ENCODE measurements around the gene GATAD2A. TPM values are rescaled to one million over a fixed set of nuclear protein-coding genes. Genes with fewer than 3 reads are reported as not detected.

Gene GATAD2A
- total and polyA plus RNA-seq, 9 of the 15 experiments (the other 6 are each of a cell fraction or from before 2014, with no cell fraction given) = 2.4 to 226 (median 44.2) TPM

DNA sequence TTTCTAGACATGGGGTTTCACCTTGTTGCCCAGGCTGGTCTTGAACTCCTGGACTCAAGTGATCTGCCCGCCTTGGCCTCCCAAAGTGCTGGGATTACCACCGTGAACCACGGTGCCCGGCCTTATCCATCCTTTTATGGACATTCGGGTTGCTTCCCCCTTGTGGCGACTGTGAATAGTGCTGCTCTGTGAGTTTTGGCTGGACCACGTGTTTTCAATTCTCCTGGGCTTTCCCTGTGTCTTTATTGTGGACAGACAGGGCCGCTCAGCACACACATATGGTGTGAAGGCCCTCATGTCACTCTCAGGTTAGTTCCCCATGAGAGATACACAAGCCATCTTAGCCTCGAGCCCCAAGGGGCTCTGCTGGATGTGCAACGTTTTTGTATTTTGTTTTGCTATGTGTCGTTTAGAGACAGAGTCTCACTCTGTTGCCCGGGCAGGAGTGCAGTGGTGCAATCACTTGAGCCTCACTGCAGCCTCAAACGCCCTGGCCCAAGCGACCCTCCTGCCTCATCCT is 44.3 kb upstream of the GATAD2A start:
- Histone ChIP-seq H3K4me1 (replicated peaks in 1 of 2; ENCODE audit: control insufficient read depth in 2 of 2, insufficient read depth in 2 of 2, low read length in 2 of 2) (peaks cover 7 to 26% of the 10 kb centered on the region in 2 experiments; a peak in 4 of 5 replicates), H4K20me1 (replicated peaks; ENCODE audit: control insufficient read depth, insufficient read depth, low read length) (no peaks in the 10 kb centered on the region), H3K27ac (ENCODE audit: extremely low read depth, low read depth, low read length) (peak overlapping the region; percentile 16; the same call in 2 of the 3 replicates), H2AFZ (ENCODE audit: low read depth, low read length) (peak overlapping the region; percentile 92), H3K27me3 (ENCODE audit: control insufficient read depth in 2 of 2, insufficient read depth in 2 of 2, low read length in 2 of 2) (no peaks in the 10 kb centered on the region), H3K9me1 (ENCODE audit: control insufficient read depth, insufficient read depth, low read length) (no peaks in the 10 kb centered on the region), H3K9ac (ENCODE audit: insufficient read depth in 1 of 2, low read depth in 2 of 2, low read length in 2 of 2) (peak overlapping the region; percentile 18 to 43; a peak in 3 of 4 replicates), H3K9me3 (replicated peaks; ENCODE audit: control insufficient read depth, insufficient read depth, low read depth, low read length) (no peaks in the 10 kb centered on the region), H3K4me3 (no peak overlapping the region), H3K79me2 (ENCODE audit: control insufficient read depth, insufficient read depth, low read length) (no peaks in the 10 kb centered on the region), H3K36me3 (ENCODE audit: control insufficient read depth, insufficient read depth, low read length) (peaks cover 8% of the 10 kb centered on the region; the same call in 2 of the 3 replicates), H3K4me2 (ENCODE audit: insufficient read depth, low read length) (peak overlapping the region; percentile 33; the same call in 1 of the 2 replicates)
- intact Hi-C loops (cut with micrococcal nuclease) (loop anchor here (5.0 kb wide), 1 partner anchor 174 kb away; no protein-coding TSS in a partner anchor), in situ Hi-C loops (cut with MboI) (no loop called here)
- POLR2A ChIA-PET = interaction anchor here (1.0 to 1.3 kb wide), 2 partner anchors 14 to 24 kb away, joined by 3 read pairs; no protein-coding TSS in a partner anchor
- DNase-seq (ENCODE audit: extremely low read depth in 1 of 4, low spot score in 3 of 4) (peak; percentile 71 to 90 (median 78)), FAIRE-seq (peak; percentile 93), ATAC-seq (peak; percentile 85)
- BruUV-seq (replicated peaks) = no TSS peak
- 14% methylated on average over 14 of the region's 14 CpGs for WGBS (ENCODE audit: insufficient coverage, low coverage, missing lambda C conversion rate)
- CTCF ChIA-PET (ENCODE audit: low intra/inter-chr PET ratio) = interaction anchor here (0.8 to 2.0 kb wide), 2 partner anchors 117 to 129 kb away, joined by 3 to 7 read pairs; no protein-coding TSS in a partner anchor
- TF ChIP-seq GABPB2 (CRISPR knock-in tag; conservative IDR thresholded peaks at IDR 0.05) (no peak), CBFA2T2 (conservative IDR thresholded peaks at IDR 0.05) (0 out of 2 replicates have a peak, but pooled peaks have one; percentile 17), BRCA1 (IDR thresholded peaks at IDR 0.05) (no peak), BRCA1 (CRISPR knock-in tag; IDR thresholded peaks at IDR 0.05) (no peak), ZNF592 (IDR thresholded peaks at IDR 0.05) (peak; percentile 82), ZFX (CRISPR knock-in tag; IDR thresholded peaks at IDR 0.05) (peak; percentile 58), CTCF (IDR thresholded peaks at IDR 0.05 in 2 of 3, conservative IDR thresholded peaks at IDR 0.05 in 1 of 3; ENCODE audit: insufficient read depth in 2 of 3, low read depth in 1 of 3, low read length in 3 of 3) (peak; percentile 78 to 84 (median 82)), KAT2B (IDR thresholded peaks at IDR 0.05; ENCODE audit: low read depth, low read length) (no peak), ATF7 (IDR thresholded peaks at IDR 0.05) (peak; percentile 28; the same call in 1 of the 2 replicates), PTRF (tag; IDR thresholded peaks at IDR 0.05) (no peak), RAD21 (CRISPR knock-in tag; conservative IDR thresholded peaks at IDR 0.05 in 1 of 2, IDR thresholded peaks at IDR 0.05 in 1 of 2) (peak; percentile 34 to 60; a peak in 2 of 4 replicates), FIP1L1 (IDR thresholded peaks at IDR 0.05; ENCODE audit: low read depth, low read length, poor library complexity, severe bottlenecking) (no peak)
- TF ChIP-seq, protein P1, sequence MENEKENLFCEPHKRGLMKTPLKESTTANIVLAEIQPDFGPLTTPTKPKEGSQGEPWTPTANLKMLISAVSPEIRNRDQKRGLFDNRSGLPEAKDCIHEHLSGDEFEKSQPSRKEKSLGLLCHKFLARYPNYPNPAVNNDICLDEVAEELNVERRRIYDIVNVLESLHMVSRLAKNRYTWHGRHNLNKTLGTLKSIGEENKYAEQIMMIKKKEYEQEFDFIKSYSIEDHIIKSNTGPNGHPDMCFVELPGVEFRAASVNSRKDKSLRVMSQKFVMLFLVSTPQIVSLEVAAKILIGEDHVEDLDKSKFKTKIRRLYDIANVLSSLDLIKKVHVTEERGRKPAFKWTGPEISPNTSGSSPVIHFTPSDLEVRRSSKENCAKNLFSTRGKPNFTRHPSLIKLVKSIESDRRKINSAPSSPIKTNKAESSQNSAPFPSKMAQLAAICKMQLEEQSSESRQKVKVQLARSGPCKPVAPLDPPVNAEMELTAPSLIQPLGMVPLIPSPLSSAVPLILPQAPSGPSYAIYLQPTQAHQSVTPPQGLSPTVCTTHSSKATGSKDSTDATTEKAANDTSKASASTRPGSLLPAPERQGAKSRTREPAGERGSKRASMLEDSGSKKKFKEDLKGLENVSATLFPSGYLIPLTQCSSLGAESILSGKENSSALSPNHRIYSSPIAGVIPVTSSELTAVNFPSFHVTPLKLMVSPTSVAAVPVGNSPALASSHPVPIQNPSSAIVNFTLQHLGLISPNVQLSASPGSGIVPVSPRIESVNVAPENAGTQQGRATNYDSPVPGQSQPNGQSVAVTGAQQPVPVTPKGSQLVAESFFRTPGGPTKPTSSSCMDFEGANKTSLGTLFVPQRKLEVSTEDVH (IDR thresholded peaks at IDR 0.05; ENCODE audit: low read depth, partially characterized antibody) = peak; percentile 20
